Measurements from ENCODE around the gene ZNF438. TPM values are rescaled to one million over a fixed set of nuclear protein-coding genes. Genes with fewer than 3 reads are reported as not detected.

Gene ZNF438
- total and polyA plus RNA-seq, 2 of the 8 experiments (the other 6 are each of a cell fraction or from before 2014, with no cell fraction given): 0.95 to 1.7 TPM

- Histone ChIP-seq H2BK20ac (ENCODE audit: low read length) (no peak overlapping the region), H3K27me3 (replicated peaks in 1 of 4; ENCODE audit: control insufficient read depth in 3 of 4, extremely low read depth in 1 of 4, insufficient read depth in 3 of 4, low read length in 3 of 4) (no peaks in the 10 kb centered on the region), H3K79me1 (ENCODE audit: low read depth, low read length) (no peaks in the 10 kb centered on the region), H3K79me2 (ENCODE audit: control insufficient read depth in 1 of 2, insufficient read depth in 2 of 2, low read length in 2 of 2) (no peaks in the 10 kb centered on the region), H3K23me2 (ENCODE audit: low read depth, low read length) (no peaks in the 10 kb centered on the region), H3K14ac (ENCODE audit: insufficient read length) (no peak overlapping the region), H4K91ac (replicated peaks; ENCODE audit: insufficient read length, low read length) (no peak overlapping the region), H3K4ac (replicated peaks; ENCODE audit: insufficient read length, low read depth, low read length) (no peak overlapping the region), H2AFZ (ENCODE audit: low read length) (no peak overlapping the region), H2BK5ac (ENCODE audit: low read depth, low read length) (no peak overlapping the region), H3K56ac (replicated peaks; ENCODE audit: insufficient read length, low read depth, low read length) (no peak overlapping the region), H3K9ac (replicated peaks in 1 of 4; ENCODE audit: extremely low read depth in 1 of 4, low read depth in 3 of 4, low read length in 3 of 4) (no peak overlapping the region), H4K5ac (ENCODE audit: insufficient read length, low read depth, low read length) (no peak overlapping the region), H3K9me3 (ENCODE audit: insufficient read depth in 2 of 2, low read depth in 1 of 2, low read length in 1 of 2) (peaks cover 0 to under 1% of the 10 kb centered on the region in 2 experiments; a peak in 1 of 4 replicates), H3K27ac (ENCODE audit: low read depth, low read length) (no peak overlapping the region), H3K4me3 (ENCODE audit: extremely low read depth in 1 of 4, insufficient read depth in 2 of 4, low read depth in 3 of 4, low read length in 4 of 4) (no peak overlapping the region), H3K36me3 (ENCODE audit: control insufficient read depth in 2 of 4, insufficient read depth in 4 of 4, low read length in 3 of 4) (no peaks in the 10 kb centered on the region), H4K8ac (ENCODE audit: extremely low read depth, insufficient read depth, low read length) (no peak overlapping the region), H4K20me1 (replicated peaks in 1 of 2; ENCODE audit: control insufficient read depth in 1 of 2, insufficient read depth in 2 of 2, low read length in 2 of 2) (no peaks in the 10 kb centered on the region), H3K4me1 (replicated peaks in 1 of 4; ENCODE audit: control insufficient read depth in 3 of 4, insufficient read depth in 4 of 4, low read length in 3 of 4) (no peaks in the 10 kb centered on the region), H3K23ac (ENCODE audit: insufficient read length) (no peak overlapping the region), H2BK120ac (replicated peaks; ENCODE audit: low read depth, low read length) (no peak overlapping the region), H2BK15ac (ENCODE audit: low read length) (no peak overlapping the region), H3K4me2 (ENCODE audit: insufficient read depth in 1 of 2, low read depth in 2 of 2, low read length in 2 of 2) (no peak overlapping the region), H2BK12ac (ENCODE audit: low read depth, low read length) (no peak overlapping the region), H3K18ac (ENCODE audit: extremely low read depth, low read length) (no peak overlapping the region), H2AK5ac (ENCODE audit: low read depth, low read length) (no peak overlapping the region)
- WGBS, 2 experiments (ENCODE audit: extremely low coverage in 1 of 2, insufficient coverage in 1 of 2, insufficient read length in 1 of 2, insufficient replicate concordance in 2 of 2, low coverage in 1 of 2, low lambda C conversion rate in 2 of 2, missing lambda C conversion rate in 1 of 2): 83% methylated on average over 1 of the region's 1 CpG; no CpG with 5 or more reads in 1 of the 2 experiments
- FAIRE-seq (no peak), DNase-seq (ENCODE audit: low read depth in 1 of 2, low spot score in 2 of 2) (no peak)
- ChIA-PET POLR2A (ENCODE audit: partially characterized antibody) (no interaction called here), CTCF (ENCODE audit: partially characterized antibody) (no interaction called here)
- TF ChIP-seq EZH2 (IDR thresholded peaks at IDR 0.05; ENCODE audit: low read depth, low read length, severe bottlenecking) (no peak), RNF2 (IDR thresholded peaks at IDR 0.05; ENCODE audit: borderline replicate concordance, low read depth, low read length, missing control alignments, poor library complexity, severe bottlenecking) (no peak)
Observed at GRCh38 chr10:30897547-30897946, 134.1 kb downstream of the ZNF438 start.
